ENCODE data around the gene FAM117A.
"Not testable (repeated sequence)": the region's sequence is repeated elsewhere in the genome, so short reads cannot be mapped to it uniquely, and the experiment has no call there.

Gene FAM117A

GRCh38 chr17:49762151-49762941 is 1.6 kb downstream of the FAM117A start:
- DNase-seq (ENCODE audit: low spot score) = no peak

GRCh38 chr17:49760932-49761558 is 2.9 kb downstream of the FAM117A start:
- DNase-seq (ENCODE audit: low spot score) = no peak

DNA sequence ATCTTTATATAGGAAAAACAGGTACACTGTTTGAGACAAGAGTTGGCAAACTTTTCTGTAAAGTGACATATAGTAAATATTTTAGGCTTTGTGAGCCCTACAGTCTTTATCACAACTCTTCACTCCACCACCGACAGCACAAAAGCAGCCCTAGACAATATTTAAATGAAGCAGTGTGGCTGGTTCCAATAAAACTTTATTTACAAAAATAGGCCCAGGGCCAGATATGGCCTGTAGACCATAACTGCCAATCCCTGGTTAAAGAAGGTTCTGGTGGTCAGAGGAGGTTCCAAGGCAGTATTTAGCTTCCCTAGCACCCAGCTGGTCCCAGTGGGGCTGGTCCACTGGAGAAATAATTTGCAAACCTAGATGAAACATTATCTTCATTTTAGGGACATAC is 3.6 kb downstream of the FAM117A start:
- no peak for DNase-seq (ENCODE audit: low spot score)

DNA sequence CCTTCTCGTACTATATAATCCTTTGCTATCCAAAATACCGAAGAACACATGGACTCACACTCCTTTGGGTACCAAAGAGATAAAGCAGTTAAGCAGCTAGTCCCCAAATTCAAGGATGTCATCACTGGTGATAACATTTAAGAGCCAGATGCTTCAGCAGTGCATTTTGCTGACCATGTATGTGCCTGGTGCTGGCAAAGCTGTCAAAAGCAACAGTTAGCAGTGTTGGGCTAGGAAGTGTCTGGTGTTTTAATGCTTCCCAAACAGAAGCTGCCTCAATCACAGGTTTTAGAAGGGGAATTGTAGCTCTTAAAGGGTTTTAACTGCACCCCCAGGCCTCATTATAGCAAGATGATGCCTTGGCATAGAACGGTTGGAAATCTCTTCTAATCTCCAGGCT is 4.7 kb downstream of the FAM117A start:
- no peak for DNase-seq (ENCODE audit: low spot score)

DNA sequence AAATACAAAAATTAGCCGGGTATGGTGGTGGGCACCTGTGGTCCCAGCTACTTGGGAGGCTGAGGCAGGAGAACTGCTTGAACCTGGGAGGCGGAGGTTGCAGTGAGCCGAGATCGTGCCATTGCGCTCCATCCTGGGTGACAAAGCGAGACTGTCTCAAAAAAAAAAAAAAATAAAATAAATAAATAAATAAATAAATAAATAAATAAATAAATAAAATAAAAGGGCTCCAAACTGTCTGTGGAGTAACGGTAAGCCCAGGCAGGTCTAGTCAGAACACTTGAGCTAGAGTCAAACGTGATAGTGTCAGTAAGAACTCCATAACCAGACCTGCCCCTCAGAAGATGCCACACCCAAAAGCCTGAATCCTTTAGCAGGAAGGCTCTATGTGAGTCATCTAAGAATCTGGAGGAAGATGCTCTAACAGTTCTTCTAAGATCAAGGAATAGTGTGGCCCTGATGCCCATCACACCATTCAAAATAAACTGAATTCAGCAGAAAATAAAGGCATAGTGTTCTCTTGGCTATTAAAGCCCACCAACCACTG is 5.4 kb downstream of the FAM117A start:
- DNase-seq (ENCODE audit: low spot score) = not testable (repeated sequence)

DNA sequence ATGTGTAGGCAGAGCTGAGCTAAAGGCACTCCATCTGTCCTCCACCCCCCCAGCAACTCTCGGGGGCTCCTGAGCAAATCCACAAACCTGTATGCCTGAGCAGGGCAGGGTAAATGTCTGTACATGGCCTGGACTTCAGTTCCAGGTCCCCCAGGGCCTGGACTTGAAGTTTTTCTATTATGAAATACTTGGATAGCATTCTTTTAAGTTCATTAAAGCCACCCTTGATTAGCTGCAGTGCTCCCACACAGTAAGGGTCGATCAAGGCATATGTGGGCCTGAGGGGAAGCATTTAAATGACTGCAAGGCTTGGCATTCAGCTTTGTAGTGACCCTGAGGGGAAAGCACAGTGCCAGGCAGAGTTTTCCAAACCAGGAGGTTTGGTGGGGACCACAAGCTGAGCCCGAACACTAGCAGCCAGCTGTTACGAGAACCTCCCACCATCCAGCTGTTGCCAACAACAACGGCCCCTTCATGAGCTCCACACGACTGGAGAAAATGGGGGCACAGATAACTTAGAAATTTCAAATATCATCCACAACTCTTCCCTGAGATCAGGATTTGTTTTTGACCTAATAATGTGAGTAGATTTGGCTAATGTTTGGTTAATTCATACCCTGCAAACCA is 6.7 kb downstream of the FAM117A start:
- DNase-seq (ENCODE audit: low spot score) = no peak

GRCh38 chr17:49756323-49757150 is 7.4 kb downstream of the FAM117A start:
- DNase-seq (ENCODE audit: low spot score) = no peak

- no peak for DNase-seq (ENCODE audit: low spot score)
Measured at GRCh38 chr17:49755663-49756283, 8.2 kb downstream of the FAM117A start.

DNA sequence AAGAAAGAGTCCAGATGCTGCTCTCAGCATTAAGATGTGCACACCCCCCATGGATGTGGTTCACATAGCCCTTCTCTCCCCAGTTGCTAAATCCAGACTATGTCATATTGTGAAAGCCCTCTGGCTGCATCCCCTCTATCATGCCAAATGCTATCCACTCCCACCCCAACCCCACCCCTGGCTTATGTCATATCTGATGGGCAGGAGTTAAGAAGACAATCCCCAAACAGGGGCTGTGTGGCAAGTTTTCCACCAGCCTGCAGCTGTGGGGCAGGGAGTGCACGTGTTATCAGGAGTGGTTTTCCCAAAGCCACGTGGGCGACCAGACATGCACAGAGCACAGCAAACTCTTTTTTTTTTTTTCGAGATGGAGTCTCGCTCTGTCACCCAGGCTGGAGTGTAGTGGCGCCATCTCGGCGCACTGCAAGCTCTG is 10.0 kb downstream of the FAM117A start:
- no peak for DNase-seq (ENCODE audit: low spot score)

DNA sequence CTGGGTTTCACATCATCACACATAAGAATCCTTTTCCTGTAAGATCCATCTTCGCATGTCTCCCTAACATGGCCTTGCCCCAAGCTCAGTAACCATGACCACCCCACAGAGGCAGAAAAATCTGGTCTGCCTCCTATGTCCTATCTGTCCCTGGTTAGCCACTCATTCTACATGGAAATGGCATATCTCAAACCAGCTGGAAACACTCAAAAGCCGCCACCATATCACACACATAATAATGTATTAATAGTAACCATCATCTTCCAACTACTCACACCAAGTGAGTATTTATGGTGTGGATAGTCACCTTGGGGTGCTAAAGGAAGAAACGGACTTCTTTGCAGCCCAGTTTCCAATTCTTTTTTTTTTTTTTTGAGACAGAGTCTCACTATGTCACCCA is 11.4 kb downstream of the FAM117A start:
- DNase-seq (ENCODE audit: low spot score) = no peak

DNA sequence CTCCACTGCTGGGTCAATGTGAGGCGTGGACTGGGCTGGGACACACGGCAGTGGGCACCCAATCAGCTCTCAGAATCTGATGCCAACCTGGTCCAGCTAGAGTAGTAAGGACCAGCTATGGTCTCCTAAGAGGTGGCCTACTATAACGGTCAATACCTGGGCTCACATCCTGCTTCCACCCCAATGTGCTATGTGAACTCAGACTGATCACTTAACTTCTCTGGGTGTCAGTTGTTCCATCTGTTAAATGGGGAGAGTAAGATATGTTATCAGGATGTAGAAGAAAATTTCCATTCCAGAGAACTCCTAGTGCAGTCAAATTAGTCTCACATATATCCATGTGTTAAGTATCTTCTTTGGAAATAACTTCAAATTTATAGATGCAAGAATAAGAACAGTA is 14.2 kb downstream of the FAM117A start:
- no peak for DNase-seq (ENCODE audit: low spot score)

DNA sequence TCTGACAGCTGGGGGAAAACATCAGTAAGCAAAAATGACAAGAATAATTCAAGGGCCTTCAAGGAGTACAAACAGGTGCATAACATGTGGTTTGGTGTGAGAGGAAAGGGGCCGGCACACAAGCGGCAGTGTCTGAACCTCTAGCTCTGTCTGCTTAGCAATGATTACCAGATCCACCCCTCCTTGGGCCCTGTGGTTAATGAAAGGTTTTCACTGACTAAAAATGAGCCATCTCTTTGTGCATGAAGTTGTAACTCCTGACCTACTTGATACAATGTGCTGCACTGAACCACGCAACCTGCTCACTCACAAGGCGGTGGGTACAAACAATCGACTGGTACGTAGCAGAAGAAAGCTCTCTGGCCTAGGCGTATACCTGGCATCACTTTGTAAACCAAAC is 15.1 kb downstream of the FAM117A start:
- no peak for DNase-seq (ENCODE audit: low spot score)

- DNase-seq (ENCODE audit: low spot score) = no peak
Measured at GRCh38 chr17:49748223-49748622, 15.7 kb downstream of the FAM117A start.

- no peak for DNase-seq (ENCODE audit: low spot score)
Measured at GRCh38 chr17:49747632-49748031, 16.3 kb downstream of the FAM117A start.

GRCh38 chr17:49746791-49747490 is 17.0 kb downstream of the FAM117A start:
- no peak for DNase-seq (ENCODE audit: low spot score)

DNA sequence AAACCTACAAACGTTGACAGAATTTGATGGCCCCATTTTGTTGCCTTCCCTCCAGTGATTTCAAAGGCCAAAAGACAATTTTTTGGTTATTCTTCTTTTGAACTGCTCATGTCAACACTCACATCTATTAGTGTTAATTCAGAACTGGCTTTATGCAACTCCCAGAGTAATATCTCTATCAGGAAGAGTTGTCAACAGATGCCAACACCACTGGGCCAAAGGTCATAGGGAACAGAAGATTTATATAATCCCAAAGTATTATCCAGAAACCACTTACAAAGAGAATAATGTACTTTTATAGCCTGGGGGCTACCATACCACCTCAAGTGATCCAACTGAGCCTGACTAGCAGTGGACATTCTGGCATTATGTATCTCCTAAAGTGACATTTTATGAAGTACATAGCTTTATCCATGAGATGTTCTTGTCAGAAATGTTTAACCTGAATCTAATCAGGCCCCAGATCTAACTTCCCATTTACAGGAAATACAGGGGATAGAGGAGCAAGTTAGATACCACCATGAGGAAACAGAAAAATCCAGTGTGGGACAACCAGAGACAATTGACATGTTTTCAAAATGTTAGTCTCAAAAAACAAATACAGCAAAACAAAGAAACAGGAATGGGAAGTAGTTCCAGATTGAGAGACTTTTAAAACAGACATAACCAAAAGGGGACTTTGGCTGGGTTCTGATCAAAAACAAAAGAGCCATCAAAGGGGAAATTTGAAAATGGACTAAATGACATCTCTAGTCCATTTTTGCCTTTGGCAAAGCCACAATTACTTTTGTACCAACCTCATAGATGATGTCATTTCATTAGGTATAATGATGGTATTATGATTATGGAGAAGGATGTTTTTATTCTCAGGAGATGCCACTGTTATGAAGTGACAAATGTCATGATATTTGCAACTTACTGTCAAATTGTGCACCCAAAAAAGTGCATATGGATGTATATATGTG is 18.5 kb downstream of the FAM117A start:
- DNase-seq (ENCODE audit: low spot score) = no peak

DNA sequence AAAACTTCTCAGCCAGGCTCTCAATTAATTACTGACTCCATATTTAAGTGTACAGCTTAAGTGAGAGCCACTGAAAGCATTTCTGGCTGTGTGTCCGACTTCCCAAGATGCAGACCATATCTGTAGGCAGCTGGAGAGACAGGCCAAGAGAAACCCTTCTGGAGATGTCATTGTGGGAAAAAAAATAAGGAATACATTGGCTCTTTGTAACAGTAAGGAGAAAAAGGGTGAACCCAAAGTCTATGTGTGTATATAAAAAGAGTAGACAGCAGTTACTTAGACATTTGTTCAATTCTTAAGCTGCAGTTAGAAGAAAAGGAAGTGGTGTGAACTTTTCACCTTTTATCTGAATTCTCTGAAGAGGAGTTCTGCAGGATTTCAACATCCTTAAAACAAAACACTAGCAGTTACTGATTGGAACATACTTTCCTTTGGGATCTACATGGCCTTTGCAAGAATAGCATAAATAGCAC is 21.7 kb downstream of the FAM117A start:
- no peak for DNase-seq (ENCODE audit: low spot score)

- no peak for DNase-seq (ENCODE audit: low spot score)
Measured at GRCh38 chr17:49741692-49742076, 22.2 kb downstream of the FAM117A start.

DNA sequence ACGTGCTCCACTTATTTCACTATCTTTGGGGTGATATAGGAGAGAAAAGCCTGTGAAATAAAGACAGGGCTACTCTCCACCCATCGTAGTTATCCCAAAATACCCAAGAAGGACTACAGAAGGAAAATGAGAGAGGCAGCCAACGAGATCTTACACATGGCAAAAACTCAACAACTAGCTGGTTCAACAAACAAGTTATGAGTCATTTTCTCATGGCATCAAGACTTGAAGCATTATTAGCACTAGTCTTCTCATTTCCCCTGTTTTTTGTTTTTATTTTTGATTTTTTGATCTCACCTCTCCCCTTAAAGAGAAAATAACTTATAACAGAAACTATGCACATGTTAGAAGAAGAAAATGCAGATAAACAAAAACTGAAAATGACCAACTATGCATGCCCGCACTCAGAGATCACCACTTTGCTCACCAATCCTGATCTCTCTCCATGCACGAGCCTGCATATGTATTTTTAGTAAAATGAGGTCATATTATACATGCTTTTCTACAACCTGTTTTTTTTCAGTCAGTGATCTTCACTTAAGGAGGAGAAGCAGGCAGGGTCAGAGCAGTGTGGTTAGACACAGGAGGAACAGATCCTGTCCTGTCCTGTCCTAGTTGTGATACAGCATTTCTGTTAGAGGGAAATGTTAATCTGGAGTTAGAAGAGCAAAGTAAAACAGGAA is 22.8 kb downstream of the FAM117A start:
- DNase-seq (ENCODE audit: low spot score) = peak; percentile 63

Measured in hepatic stellate cell (primary cell).